Measurements from ENCODE around the gene FIBIN. TPM values are rescaled to one million over a fixed set of nuclear protein-coding genes. Genes with fewer than 3 reads are reported as not detected.
"Not testable (repeated sequence)": the region's sequence is repeated elsewhere in the genome, so short reads cannot be mapped to it uniquely, and the experiment has no call there.

The FIBIN gene
- total RNA-seq, 1 donor from 2014 or later: 0.09 TPM

GRCh38 chr11:26960281-26960680 is 33.6 kb upstream of the FIBIN start:
- Mint-ChIP-seq H3K36me3 (no peaks in the 10 kb centered on the region), H3K4me1 (no peaks in the 10 kb centered on the region), H3K4me3 (no peak overlapping the region), H3K27ac (no peak overlapping the region), H3K27me3 (ENCODE audit: insufficient read depth, low read depth) (no peaks in the 10 kb centered on the region), H3K9me3 (peaks cover 7% of the 10 kb centered on the region)
- no peaks in the 10 kb centered on the region for H3K27me3 ChIP-seq
- H3K79me2 ChIP-seq (ENCODE audit: low read depth): no peaks in the 10 kb centered on the region
- no peak for DNase-seq (ENCODE audit: low spot score)
- no peak overlapping the region for H2AFZ ChIP-seq (replicated peaks)
- TF ChIP-seq EZH2phosphoT487 (IDR thresholded peaks at IDR 0.05) (no peak), CTCF (IDR thresholded peaks at IDR 0.05) (no peak), EZH2 (IDR thresholded peaks at IDR 0.05) (no peak)
- no peak overlapping the region for H3K9ac ChIP-seq
- no peaks in the 10 kb centered on the region for H3K36me3 ChIP-seq
- H3K4me1 ChIP-seq: no peaks in the 10 kb centered on the region
- no peak overlapping the region for H3K4me3 ChIP-seq
- H3K9me3 ChIP-seq (ENCODE audit: low read depth): no peaks in the 10 kb centered on the region
- peaks cover 2% of the 10 kb centered on the region for H3F3A ChIP-seq (ENCODE audit: low read depth)
- no peak overlapping the region for H3K27ac ChIP-seq
- no peak overlapping the region for H3K4me2 ChIP-seq
- no peaks in the 10 kb centered on the region for H4K20me1 ChIP-seq (ENCODE audit: low read depth)

- Mint-ChIP-seq H3K4me3 (no peak overlapping the region), H3K9me3 (peaks cover 7% of the 10 kb centered on the region), H3K4me1 (no peaks in the 10 kb centered on the region), H3K36me3 (no peaks in the 10 kb centered on the region), H3K27ac (no peak overlapping the region), H3K27me3 (ENCODE audit: insufficient read depth, low read depth) (no peaks in the 10 kb centered on the region)
- Histone ChIP-seq H3K9ac (no peak overlapping the region), H4K20me1 (ENCODE audit: low read depth) (no peaks in the 10 kb centered on the region), H3K4me3 (peak overlapping the region; percentile 45), H3K27ac (no peak overlapping the region), H3F3A (ENCODE audit: low read depth) (peaks cover 2% of the 10 kb centered on the region), H3K27me3 (no peaks in the 10 kb centered on the region), H2AFZ (replicated peaks) (no peak overlapping the region), H3K4me2 (peak overlapping the region; percentile 72), H3K36me3 (no peaks in the 10 kb centered on the region), H3K4me1 (no peaks in the 10 kb centered on the region), H3K79me2 (ENCODE audit: low read depth) (no peaks in the 10 kb centered on the region), H3K9me3 (ENCODE audit: low read depth) (no peaks in the 10 kb centered on the region)
- TF ChIP-seq EZH2 (IDR thresholded peaks at IDR 0.05) (no peak), CTCF (IDR thresholded peaks at IDR 0.05) (no peak), EZH2phosphoT487 (IDR thresholded peaks at IDR 0.05) (no peak)
- no peak for DNase-seq (ENCODE audit: low spot score)
These were observed 30.1 kb upstream of the FIBIN start for GRCh38 chr11:26963764-26964163.

- H3K9me3 ChIP-seq (ENCODE audit: low read depth): no peaks in the 10 kb centered on the region
- Mint-ChIP-seq H3K4me3 (no peak overlapping the region), H3K36me3 (no peaks in the 10 kb centered on the region), H3K27ac (no peak overlapping the region), H3K27me3 (ENCODE audit: insufficient read depth, low read depth) (no peaks in the 10 kb centered on the region), H3K9me3 (peaks cover 7% of the 10 kb centered on the region), H3K4me1 (no peaks in the 10 kb centered on the region)
- no peaks in the 10 kb centered on the region for H3K79me2 ChIP-seq (ENCODE audit: low read depth)
- H3K4me3 ChIP-seq: peak overlapping the region; percentile 45
- H3K9ac ChIP-seq: no peak overlapping the region
- H3K27ac ChIP-seq: no peak overlapping the region
- no peaks in the 10 kb centered on the region for H4K20me1 ChIP-seq (ENCODE audit: low read depth)
- peaks cover 2% of the 10 kb centered on the region for H3F3A ChIP-seq (ENCODE audit: low read depth)
- H3K4me2 ChIP-seq: peak overlapping the region; percentile 72
- H3K4me1 ChIP-seq: no peaks in the 10 kb centered on the region
- DNase-seq (ENCODE audit: low spot score): no peak
- no peaks in the 10 kb centered on the region for H3K36me3 ChIP-seq
- TF ChIP-seq EZH2phosphoT487 (IDR thresholded peaks at IDR 0.05) (no peak), CTCF (IDR thresholded peaks at IDR 0.05) (no peak), EZH2 (IDR thresholded peaks at IDR 0.05) (no peak)
- H3K27me3 ChIP-seq: no peaks in the 10 kb centered on the region
- H2AFZ ChIP-seq (replicated peaks): peak overlapping the region; percentile 68
These were observed 29.6 kb upstream of the FIBIN start for GRCh38 chr11:26964339-26964738.

- H3K9ac ChIP-seq; H3K27ac Mint-ChIP-seq; H3K4me1 Mint-ChIP-seq; H3K27me3 ChIP-seq; H3K27ac ChIP-seq; H3K79me2 ChIP-seq (ENCODE audit: low read depth); H3F3A ChIP-seq (ENCODE audit: low read depth); H3K9me3 ChIP-seq (ENCODE audit: low read depth); H3K36me3 ChIP-seq; H4K20me1 ChIP-seq (ENCODE audit: low read depth); H3K36me3 Mint-ChIP-seq; H3K4me1 ChIP-seq; H3K9me3 Mint-ChIP-seq; H3K27me3 Mint-ChIP-seq (ENCODE audit: insufficient read depth, low read depth): not testable (repeated sequence)
- peak overlapping the region; percentile 15 for H3K4me3 Mint-ChIP-seq
- Histone ChIP-seq H3K4me2 (peak overlapping the region; percentile 72), H3K4me3 (peak overlapping the region; percentile 45), H2AFZ (replicated peaks) (peak overlapping the region; percentile 68)
- DNase-seq (ENCODE audit: low spot score): peak; percentile 5
These were observed 28.9 kb upstream of the FIBIN start for GRCh38 chr11:26964847-26965485.
